GM18511 (cell line): ENCODE results near the gene FER.
A peak's percentile ranks its signal among the peaks of the same experiment; 100 is the strongest.
"Not testable (repeated sequence)": the region's sequence is repeated elsewhere in the genome, so short reads cannot be mapped to it uniquely, and the experiment has no call there.

Experiments
- ATAC-seq: cut with Tn5 transposase; IDR thresholded peaks from one replicate; pipeline ENCODE4 v1.9.1; 2021; ENCODE audit warnings: mild to moderate bottlenecking, moderate library complexity; ENCODE audit not compliant: unreplicated experiment

The FER gene

GRCh38 chr5:108797396-108797795 lies 49.7 kb downstream of the FER start:
- no peak for ATAC-seq

- ATAC-seq: no peak
Measured at GRCh38 chr5:108797986-108798385, 50.3 kb downstream of the FER start.

- no peak for ATAC-seq
Measured at GRCh38 chr5:108798513-108799265, 51.0 kb downstream of the FER start.

- no peak for ATAC-seq
Measured at GRCh38 chr5:108801301-108801700, 53.6 kb downstream of the FER start.

- no peak for ATAC-seq
Measured at GRCh38 chr5:108801776-108802175, 54.1 kb downstream of the FER start.

- no peak for ATAC-seq
Measured at GRCh38 chr5:108810717-108811116, 63.0 kb downstream of the FER start.

- ATAC-seq: no peak
Measured at GRCh38 chr5:108813673-108814072, 66.0 kb downstream of the FER start.

- no peak for ATAC-seq
Measured at GRCh38 chr5:108814551-108814950, 66.9 kb downstream of the FER start.

GRCh38 chr5:108818613-108819272 lies 71.0 kb downstream of the FER start:
- peak; percentile 99 for ATAC-seq

- no peak for ATAC-seq
Measured at GRCh38 chr5:108820983-108821382, 73.3 kb downstream of the FER start.

GRCh38 chr5:108822211-108822947 lies 74.7 kb downstream of the FER start:
- no peak for ATAC-seq

- ATAC-seq: no peak
Measured at GRCh38 chr5:108827131-108827530, 79.4 kb downstream of the FER start.

GRCh38 chr5:108830705-108831276 lies 83.1 kb downstream of the FER start:
- ATAC-seq: no peak

GRCh38 chr5:108836492-108836891 lies 88.8 kb downstream of the FER start:
- ATAC-seq: no peak

- not testable (repeated sequence) for ATAC-seq
Measured at GRCh38 chr5:108842260-108842941, 94.7 kb downstream of the FER start.

GRCh38 chr5:108851129-108851528 lies 103.4 kb downstream of the FER start:
- ATAC-seq: not testable (repeated sequence)

GRCh38 chr5:108857905-108858304 lies 110.2 kb downstream of the FER start:
- ATAC-seq: no peak

- ATAC-seq: peak; percentile 97
Measured at GRCh38 chr5:108858959-108859358, 111.3 kb downstream of the FER start.

- ATAC-seq: no peak
Measured at GRCh38 chr5:108862211-108862610, 114.5 kb downstream of the FER start.

GRCh38 chr5:108866097-108866496 lies 118.4 kb downstream of the FER start:
- not testable (repeated sequence) for ATAC-seq

- ATAC-seq: no peak
Measured at GRCh38 chr5:108867656-108868055, 120.0 kb downstream of the FER start.
